Measurements from ENCODE around the gene HDAC4. TPM values are rescaled to one million over a fixed set of nuclear protein-coding genes. Genes with fewer than 3 reads are reported as not detected.

The HDAC4 gene
- total RNA-seq, 2 donors from 2014 or later: 34.1 to 39.1 TPM

DNA sequence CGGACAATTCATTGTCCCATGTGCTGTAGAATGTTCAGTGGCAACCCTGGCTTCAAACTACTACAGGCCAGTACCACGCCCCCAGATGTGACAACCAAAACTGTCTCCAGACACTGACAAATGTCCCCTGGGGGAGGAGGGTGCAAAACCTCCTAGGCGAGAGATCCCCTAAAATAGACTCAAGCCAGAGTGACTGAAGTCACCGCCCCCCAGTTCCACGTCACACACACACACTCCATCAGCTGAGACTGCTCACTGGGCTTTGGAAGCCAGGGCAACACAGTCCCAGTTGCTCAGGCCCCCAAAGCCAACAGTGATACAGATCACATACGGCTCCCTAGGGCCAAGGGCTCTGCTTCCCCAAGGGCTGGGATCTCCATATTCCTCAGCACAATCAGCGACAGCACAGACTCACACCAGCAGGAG, 19.1 kb downstream of the HDAC4 start:
- H3K36me3 Mint-ChIP-seq: peaks cover 5 to 9% of the 10 kb centered on the region in 2 donors
- peak overlapping the region; percentile 88 to 97 for H3K27ac Mint-ChIP-seq
- DNase-seq (ENCODE audit: low spot score in 2 of 2): peak; percentile 16 to 58
- ATAC-seq: peak; percentile 40 to 46
- H3K9me3 Mint-ChIP-seq: no peaks in the 10 kb centered on the region

DNA sequence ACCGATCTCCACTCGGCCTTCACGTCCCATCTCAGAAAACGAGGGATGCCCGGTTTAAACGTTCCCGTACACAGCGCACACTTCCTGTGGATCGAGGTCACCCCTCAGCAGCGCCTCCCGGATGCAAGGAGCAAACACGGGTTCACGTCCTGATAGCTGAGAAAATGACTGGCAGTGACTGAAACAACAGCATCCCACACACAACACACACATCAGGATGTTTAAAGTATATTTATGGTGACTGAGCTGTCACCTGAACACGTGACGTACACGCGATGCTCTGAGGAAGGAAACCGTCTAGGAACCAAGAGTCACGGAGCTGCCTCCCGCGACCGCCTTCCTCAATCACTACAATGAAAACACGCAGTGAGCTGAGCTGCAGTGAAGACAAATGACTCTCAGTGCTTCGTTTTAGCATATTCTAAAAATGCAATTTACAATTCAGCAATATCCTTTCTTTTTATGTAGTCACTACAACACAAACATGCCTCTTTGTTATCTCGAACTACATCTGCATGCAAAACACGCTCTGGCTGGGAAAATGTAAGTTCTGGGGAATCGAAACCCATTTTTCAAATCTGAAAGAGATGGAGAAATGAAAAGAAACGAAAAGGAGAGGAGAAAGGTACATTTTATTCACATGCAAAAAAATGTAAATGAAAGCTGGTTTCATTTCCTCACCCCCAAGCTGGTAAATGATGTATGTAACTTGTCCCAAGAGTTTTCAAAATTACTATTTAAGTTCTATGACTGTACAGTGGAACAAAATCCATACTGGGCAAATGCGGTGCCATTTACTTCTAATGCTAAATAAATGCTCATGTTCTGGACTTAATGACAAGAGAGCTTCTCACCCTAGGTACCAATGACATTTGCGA, 19.8 kb downstream of the HDAC4 start:
- peak overlapping the region; percentile 88 to 97 for H3K27ac Mint-ChIP-seq
- DNase-seq (ENCODE audit: low spot score in 2 of 2) (peak; percentile 48 to 76), ATAC-seq (peak; percentile 87 to 88)
- H3K36me3 Mint-ChIP-seq: peaks cover 5 to 9% of the 10 kb centered on the region in 2 donors
- H3K9me3 Mint-ChIP-seq: no peaks in the 10 kb centered on the region

DNA sequence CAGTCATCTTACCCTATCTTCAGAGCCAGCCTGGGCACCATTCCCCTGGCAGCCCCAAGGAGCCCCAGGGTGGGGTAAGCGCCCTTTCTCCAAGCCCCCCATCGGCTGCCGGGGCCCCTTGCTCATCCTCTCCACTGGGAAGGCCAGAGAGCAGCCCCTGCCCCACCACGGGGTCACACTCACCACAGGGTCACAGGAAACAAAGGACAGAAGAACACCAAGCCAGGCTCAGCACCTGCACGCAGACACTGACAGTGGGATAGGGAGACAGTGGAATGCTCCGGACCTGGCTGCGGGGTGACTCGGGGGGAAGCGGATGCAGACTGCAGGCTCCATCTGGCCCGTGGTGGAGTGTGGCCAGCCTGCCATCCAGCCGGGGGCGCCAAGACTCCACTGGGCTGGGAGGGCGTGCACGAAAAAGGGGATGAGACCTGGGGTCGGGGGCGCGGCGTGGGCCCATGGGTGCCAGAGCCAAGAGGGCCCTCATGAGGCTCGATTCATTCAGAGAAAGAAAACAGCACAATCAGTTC, 21.1 kb downstream of the HDAC4 start:
- Mint-ChIP-seq H3K9me3 (no peaks in the 10 kb centered on the region), H3K36me3 (peaks cover 5 to 9% of the 10 kb centered on the region in 2 donors), H3K27ac (peak overlapping the region in 1 of 2 donors; percentile 48)
- ATAC-seq (no peak), DNase-seq (ENCODE audit: low spot score in 2 of 2) (peak in 1 of 2 donors; percentile 46)

DNA sequence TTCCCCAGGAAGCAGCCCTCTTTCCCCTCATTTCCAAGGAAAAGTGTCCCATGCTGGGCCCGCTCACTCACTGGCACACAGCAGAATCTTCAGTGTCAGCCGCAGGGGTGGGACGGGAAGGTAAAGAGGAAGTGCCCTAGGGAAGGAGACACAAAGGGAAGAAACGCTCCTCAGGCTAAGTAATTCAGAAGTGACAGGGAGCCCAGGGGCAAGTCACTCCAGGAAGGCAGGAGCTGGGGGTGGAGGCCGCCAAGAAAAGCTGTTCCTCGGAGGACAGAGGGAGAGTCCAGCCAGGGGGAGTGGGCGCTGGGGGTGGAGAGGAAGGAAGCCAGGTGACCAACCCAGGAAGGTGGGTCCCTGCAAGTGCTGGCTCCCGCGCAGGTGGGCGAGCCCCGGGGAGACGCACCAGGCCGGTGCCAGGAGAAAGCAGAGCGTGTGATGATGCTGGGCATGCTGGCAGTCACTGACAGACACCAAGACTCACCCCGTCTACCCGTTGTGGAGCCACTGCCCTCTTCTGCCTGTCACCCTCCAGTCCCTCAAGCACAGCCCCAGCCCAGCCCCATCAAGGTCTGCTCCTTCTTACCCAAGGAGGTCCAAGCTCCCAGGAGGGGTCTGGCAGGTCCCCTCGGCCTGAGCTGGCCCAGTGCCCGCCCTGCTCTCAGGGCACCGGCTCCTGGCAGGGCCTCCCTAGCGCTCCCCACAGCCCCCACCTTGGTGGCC, 21.7 kb downstream of the HDAC4 start:
- ATAC-seq (no peak), DNase-seq (ENCODE audit: low spot score in 2 of 2) (peak in 1 of 2 donors; percentile 52)
- no peaks in the 10 kb centered on the region for H3K9me3 Mint-ChIP-seq
- H3K36me3 Mint-ChIP-seq: peaks cover 5 to 9% of the 10 kb centered on the region in 2 donors
- H3K27ac Mint-ChIP-seq: peak overlapping the region in 1 of 2 donors; percentile 48

DNA sequence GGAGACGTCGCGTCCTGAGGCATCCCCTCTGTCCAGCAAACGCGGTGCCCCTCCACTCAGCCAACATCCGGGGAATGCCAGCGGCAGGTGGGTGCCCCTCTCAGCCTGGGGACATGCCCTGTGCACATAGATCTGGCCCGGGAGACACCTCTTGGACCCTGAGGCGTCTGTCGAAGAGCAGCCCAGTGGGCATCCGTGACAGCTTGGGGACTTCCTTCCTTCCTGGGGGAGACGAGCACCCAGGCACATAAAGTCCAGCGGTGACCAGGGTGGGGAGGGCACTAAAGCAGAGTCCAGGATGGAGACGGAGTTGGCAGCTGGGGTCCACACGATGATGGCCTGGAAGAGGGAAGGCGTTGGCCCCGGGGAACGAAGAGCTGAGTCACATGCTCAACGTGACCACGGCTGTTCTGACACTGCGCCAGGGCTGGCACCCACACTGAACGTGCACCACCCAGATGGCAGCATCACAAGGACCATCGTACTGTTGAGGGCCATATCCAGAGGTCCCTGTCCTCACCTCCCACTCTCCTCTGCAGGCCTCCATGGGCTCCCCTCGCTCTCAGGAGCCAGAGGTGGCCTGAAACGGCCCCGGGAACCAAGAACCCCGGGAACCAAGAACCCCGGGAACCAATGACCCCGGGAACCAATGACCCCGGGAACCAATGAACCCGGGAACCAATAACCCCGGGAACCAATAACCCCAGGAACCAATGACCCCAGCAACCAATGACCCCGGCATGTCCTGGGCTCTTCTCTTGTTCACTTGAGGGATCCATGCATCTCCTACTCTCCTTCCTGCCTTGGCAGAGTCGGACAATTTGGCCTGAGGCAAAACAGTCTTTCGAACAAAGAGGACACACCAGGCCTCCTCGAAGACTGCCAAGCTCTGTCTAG, 22.6 kb downstream of the HDAC4 start:
- no peak for DNase-seq (ENCODE audit: low spot score in 2 of 2)
- Mint-ChIP-seq H3K36me3 (peaks cover 4 to 5% of the 10 kb centered on the region in 2 donors), H3K27ac (peak overlapping the region in 1 of 2 donors; percentile 48), H3K9me3 (no peaks in the 10 kb centered on the region)
- no peak for ATAC-seq

DNA sequence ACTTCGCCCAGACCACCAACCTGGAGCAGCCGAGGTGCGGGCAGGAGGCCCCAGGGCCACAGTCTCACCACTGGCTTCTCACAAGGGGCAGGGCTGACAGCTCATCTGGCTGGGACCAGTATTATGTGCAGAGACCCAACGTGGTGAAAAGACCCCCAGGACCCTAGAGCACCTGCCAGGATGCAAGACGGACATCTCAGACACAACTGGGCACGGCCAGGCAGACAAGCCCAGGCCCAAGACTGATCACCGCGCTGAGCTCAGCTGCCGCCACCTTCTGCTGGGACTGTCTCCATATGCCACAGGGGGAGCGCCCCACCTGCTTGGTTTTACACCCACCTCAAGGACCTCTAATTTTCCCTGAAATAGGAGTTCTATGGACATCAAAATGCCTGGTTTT, 23.2 kb downstream of the HDAC4 start:
- Mint-ChIP-seq H3K9me3 (no peaks in the 10 kb centered on the region), H3K36me3 (peaks cover 0 to 5% of the 10 kb centered on the region in 2 donors), H3K27ac (peak overlapping the region in 1 of 2 donors; percentile 48)
- no peak for DNase-seq (ENCODE audit: low spot score in 2 of 2)
- ATAC-seq: no peak

DNA sequence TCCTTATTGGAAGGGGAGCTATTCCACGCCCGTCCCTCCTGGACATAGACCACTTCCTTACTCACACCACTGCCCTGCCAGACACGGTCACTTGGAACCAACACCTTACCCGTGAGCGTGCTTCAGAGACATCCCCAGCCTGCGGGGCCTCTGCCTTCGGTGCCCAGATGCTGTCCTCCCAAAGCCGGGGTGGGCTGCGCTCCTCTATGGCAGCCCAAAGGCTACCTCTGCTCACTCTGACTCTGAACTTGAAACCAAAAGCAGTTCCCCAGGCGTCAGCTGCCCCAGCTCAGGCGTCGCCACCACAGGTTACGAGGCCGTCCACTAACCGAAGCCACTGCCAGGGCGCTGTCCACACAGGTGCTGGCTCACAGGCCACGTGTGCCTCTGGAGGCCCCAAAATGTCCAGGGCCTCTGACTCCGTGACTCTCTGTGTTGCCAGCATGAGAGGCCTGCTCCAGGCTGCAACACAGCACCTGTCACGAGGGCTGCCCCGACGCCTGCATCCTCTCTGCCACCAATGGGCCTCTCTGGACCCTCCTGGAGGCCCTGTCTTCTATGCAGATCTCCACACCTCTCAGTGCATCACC, 23.8 kb downstream of the HDAC4 start:
- Mint-ChIP-seq H3K27ac (peak overlapping the region in 1 of 2 donors; percentile 48), H3K36me3 (peaks cover 0 to 5% of the 10 kb centered on the region in 2 donors), H3K9me3 (no peaks in the 10 kb centered on the region)
- DNase-seq (ENCODE audit: low spot score in 2 of 2) (peak in 1 of 2 donors; percentile 25), ATAC-seq (no peak)

DNA sequence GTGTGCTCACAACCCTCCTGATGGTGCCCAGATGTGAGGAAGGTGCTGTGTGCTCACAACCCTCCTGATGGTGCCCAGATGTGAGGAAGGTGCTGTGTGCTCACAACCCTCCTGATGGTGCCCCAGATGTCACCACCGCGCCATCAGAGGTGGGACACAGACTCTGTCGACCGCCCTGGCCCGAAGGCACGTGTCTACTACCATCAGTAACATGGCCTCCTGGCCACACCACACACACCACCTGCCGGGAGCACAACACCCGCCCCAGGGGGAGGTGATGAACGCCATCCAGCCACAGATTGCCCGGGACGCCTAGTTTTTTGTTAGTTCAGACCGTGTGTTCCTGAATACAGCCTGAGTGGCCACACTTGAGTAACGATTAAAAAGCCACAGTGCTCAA, 24.5 kb downstream of the HDAC4 start:
- Mint-ChIP-seq H3K27ac (no peak overlapping the region), H3K36me3 (peaks cover 0 to 5% of the 10 kb centered on the region in 2 donors), H3K9me3 (no peaks in the 10 kb centered on the region)
- DNase-seq (ENCODE audit: low spot score in 2 of 2) (peak in 1 of 2 donors; percentile 42), ATAC-seq (no peak)

DNA sequence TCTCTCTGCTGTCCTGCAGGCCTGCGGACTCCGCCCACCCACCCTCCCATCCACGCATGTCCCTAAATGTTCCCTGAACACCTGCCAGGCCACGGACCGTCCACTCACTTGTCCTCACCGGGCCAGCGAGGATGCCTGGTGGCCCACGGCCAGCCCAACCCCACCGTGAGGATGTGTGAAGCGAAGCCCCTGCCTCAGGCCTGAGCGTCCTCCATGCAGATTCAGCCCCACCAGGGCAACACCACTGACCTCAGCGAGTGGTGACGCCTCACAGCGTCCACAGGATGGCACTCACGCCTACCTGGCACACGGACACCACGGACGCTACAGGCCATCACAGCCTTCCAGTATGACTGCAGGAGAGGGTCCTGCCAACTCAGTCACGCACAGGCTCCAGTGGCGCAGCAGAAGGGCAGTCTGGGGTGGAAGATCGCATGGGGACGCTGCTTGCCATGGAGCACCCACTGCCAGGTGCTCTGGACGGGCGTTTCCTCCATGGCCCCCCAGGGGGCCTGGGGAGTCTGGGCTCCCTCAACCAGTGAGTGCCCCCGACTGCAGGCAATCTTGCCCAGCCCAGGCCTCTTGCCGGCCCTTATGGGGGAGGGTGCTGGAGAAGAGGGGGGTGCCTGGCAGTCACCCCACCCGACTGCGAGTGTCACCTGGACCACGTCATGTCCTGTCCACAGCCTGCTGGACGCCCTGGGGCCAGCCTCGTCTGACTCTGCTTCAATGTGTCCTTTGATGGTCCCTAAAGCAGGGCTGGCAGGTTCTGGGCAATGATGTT, 25.4 kb downstream of the HDAC4 start:
- Mint-ChIP-seq H3K36me3 (no peaks in the 10 kb centered on the region), H3K27ac (no peak overlapping the region), H3K9me3 (no peaks in the 10 kb centered on the region)
- no peak for ATAC-seq
- DNase-seq (ENCODE audit: low spot score in 2 of 2): peak in 1 of 2 donors; percentile 47

DNA sequence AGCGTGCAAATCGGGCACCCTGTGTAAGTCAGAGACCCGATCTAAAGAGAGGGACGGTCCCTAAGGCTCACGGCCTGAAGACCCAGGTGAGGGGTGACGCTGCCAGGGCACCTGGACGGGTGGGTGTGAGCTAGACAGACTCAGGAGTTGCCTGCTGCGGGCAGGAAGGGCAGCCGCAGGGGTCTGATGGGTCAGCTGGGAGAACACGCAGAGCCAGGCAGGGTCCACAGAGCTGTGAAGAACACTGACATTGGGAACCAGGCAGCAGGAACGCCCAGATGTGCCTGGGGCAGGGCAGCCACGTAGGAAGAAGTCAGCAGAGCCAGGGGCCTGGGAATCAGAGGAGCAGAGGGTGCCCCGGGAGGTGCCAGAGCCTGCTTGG, 25.9 kb downstream of the HDAC4 start:
- H3K36me3 Mint-ChIP-seq: no peaks in the 10 kb centered on the region
- H3K9me3 Mint-ChIP-seq: no peaks in the 10 kb centered on the region
- no peak overlapping the region for H3K27ac Mint-ChIP-seq
- ATAC-seq (no peak), DNase-seq (ENCODE audit: low spot score in 2 of 2) (no peak)

DNA sequence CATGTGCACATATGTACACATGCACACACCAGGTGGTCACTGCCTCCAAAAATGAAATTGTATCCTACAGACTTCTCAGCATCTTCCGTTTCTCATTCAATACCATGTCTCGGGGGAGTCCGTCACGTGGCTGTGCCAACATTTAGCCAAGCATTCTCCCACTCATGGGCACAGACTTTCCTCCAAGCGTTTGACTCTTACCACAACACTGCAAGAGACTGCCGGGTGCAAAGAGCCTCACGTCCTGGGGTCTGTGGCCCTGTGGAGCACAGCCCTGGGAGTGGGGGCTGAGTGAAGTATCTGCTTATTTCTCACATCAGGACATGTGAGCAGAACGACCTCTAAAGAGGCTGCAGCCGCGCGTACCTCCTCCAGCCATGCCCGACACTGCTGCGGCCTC, 28.0 kb downstream of the HDAC4 start:
- no peak overlapping the region for H3K27ac Mint-ChIP-seq
- no peaks in the 10 kb centered on the region for H3K9me3 Mint-ChIP-seq
- no peak for ATAC-seq
- no peaks in the 10 kb centered on the region for H3K36me3 Mint-ChIP-seq
- DNase-seq (ENCODE audit: low spot score in 2 of 2): peak in 1 of 2 donors; percentile 31

DNA sequence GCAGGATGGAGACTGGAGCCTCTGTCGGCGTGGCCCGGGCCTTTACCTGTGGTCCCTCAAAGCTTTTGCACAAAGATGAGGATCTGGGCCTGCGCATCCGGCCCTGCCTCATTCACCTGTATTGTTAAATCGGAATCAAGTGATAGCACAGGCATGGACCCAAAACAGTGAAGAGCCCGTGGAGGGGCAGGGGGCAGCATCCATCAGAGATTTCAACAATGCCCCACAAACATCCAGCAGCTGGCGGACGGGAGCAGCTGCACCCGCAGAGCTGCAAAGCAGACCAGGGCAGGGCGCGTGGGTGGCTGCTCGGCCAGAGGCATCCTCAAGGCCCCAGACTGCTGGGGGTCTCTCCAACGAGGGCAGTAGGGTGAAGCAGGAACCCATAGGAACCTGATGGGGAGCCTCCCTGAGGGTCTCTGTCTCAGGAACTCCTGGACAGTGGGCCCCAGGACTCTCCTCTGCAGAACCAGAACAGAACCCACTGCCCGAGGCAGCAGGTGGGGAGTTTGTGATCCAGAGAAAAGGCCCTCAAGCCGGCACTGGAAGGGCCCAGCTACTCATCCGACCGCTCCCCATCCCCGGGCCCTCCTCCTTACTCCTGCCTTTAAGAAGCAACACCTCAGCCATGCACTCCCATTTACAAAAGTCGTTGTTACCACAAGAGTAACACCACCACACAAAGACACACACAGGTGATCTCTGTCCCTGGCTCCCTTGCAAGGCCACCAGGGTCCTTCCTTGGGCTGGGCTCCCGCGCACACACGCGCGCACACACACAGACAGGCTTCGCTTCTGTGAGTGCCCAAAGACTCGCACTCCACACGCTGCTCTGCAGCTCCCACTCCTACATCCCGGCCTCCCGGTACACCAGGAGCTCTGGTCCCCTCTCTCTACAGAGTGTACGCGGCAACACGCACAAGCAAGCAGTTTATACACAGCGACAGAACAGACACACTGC, 28.8 kb downstream of the HDAC4 start:
- no peak overlapping the region for H3K27ac Mint-ChIP-seq
- H3K36me3 Mint-ChIP-seq: no peaks in the 10 kb centered on the region
- ATAC-seq: no peak
- DNase-seq (ENCODE audit: low spot score in 2 of 2): peak in 1 of 2 donors; percentile 50
- H3K9me3 Mint-ChIP-seq: no peaks in the 10 kb centered on the region

DNA sequence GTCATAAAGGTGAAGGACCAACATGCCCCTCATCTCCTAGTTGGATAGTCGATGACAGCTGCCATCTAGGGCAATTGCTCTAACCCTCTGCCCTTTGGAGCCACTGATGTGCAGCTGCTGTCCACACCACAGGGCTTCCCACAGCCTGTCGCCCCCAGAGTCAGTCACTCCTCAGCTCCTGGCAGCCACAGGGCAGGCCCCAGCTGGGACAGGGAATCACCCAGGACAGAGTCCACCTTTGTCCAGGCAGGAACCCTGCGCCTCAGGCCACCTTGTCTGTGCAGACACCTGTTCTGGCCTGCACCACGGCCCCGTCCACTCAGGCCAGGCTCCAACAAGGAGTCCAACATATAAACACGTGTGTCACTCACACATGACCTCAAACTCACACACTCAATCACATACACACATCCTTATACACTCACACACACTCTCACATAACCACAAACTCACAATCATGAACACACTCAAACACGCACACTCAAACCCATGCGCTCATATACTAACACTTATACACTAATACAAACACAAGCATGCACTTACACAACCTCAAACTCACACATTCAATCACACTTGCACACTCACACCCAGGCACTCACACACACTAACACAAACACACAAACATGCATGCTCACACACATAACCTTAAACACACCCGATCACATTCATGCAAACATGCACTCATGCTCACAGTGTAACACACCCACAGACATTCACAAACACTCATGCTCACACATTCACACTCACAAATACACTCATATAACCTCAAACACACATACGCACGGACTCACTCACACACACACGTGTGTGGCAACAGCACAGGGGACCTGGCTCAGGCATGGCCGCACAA, 29.7 kb downstream of the HDAC4 start:
- ATAC-seq: peak in 1 of 2 donors; percentile 30
- Mint-ChIP-seq H3K9me3 (no peaks in the 10 kb centered on the region), H3K27ac (no peak overlapping the region), H3K36me3 (no peaks in the 10 kb centered on the region)
- DNase-seq (ENCODE audit: low spot score in 2 of 2): peak in 1 of 2 donors; percentile 55

All from activated naive CD4-positive, alpha-beta T cell treated with anti-CD3 and anti-CD28 coated beads, Interleukin-2, amount 50 U/mL, for 72 hours (primary cell).